GM04504 (cell line): ENCODE data around the gene CSMD2.

Source experiments
- DNase-seq: peaks from one replicate; pipeline ENCODE4 v3.0.0-alpha.2; 2012; ENCODE audit warnings: low read depth

The CSMD2 gene

DNA sequence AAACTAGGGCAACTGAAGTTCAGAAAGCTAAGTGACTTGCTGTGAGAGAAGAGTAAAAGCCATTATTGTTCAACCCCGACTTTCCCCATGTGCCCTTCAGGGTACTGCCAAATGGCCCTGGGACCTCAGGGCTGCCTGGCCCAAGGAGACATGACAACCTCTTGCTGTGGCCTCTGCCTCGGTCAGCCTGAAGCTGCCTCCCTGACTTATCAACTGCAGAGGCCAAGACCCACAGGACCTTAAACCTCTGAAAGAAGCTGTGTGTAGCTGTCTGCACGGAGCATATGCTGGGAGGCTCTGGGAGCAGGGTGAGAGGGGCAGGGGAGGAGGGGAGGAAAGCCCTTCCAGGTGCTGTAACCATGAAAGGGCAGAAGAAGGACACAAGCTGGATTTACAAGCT is 265.3 kb downstream of the CSMD2 start:
- no peak for DNase-seq

DNA sequence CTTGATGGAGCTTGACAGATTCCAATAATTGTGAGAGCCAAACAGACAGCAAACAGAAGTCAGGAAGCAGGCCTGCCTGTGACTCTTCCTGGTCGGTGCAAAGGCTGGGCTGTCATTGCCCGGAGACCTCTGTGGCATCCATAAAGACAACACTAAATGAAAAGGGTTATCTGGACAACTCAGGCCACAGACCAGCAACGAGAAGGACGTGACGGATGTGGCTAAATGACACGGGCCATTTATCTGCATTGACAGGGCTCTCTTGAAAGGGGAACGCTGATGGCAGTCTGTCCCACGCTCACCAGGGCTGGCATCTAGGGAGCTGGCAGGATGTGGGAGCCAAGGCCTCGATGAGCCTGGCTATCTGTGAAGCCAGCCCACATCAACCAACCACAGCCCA is 266.1 kb downstream of the CSMD2 start:
- DNase-seq: no peak

DNA sequence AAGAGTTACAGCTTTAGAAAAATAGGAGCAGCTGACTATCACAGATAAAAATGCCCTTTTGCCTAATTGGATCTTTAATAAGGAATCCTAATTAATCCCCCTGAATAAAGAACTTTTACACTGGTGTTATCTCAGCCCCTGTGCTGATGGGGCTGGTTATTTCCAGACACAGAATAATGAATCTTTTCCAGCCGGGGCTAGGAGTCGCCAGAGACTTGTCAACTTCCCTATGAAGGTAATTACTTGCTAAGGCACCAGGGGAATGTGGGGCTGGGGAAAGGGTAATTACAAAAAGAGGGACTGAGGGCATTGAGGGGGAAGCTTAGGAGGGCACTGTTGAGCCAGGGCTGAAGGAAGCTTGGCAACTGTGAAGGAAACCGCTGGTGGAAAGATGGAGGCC is 266.6 kb downstream of the CSMD2 start:
- no peak for DNase-seq

DNA sequence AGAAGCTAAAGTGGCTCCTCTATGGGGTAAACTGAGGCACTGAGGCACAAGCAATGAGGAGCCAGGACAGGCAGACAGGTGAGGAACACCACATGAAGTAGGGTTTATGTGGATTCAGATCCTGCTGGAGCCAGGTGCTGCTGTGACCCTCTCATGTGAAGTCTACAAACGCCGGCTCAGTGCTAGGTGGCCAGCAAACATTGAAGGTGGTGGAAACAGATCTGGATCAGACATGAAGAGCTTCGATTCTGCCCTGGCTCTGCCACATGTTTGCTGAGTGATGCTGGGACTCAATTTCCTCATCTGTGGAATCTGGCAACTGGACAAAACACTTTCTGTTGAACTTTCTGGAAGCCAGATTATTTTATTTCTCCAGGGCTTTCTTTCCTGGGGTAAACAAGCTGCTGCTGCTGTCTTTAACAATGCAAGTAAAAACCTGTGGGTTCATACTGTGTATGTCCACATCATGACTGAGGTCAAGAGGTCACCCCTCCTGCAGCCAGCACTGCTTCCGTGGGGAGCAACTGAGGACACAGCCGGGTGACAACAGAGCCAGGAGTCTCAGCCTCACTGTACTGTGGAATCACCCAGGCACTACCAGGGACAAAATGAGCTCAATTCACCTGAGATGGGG is 267.8 kb downstream of the CSMD2 start:
- no peak for DNase-seq

DNA sequence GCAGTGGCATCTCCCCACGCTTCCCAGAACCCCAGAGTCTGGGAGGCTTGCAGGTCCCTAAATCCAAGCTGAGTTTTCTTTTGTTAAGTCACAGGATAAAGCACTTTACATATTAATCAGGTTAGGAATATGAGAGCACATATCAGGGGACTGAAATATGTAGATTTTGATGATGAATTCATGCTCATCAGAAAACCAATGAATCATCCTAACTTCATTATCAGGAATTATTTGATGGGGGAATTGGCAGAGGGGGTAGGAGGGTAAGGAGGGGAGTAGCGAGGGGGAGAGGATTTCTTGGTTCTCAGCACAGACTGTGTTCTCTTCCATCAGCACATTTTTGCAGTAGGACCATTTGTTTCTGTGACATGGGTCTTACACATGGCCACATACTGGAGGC is 269.1 kb downstream of the CSMD2 start:
- no peak for DNase-seq

DNA sequence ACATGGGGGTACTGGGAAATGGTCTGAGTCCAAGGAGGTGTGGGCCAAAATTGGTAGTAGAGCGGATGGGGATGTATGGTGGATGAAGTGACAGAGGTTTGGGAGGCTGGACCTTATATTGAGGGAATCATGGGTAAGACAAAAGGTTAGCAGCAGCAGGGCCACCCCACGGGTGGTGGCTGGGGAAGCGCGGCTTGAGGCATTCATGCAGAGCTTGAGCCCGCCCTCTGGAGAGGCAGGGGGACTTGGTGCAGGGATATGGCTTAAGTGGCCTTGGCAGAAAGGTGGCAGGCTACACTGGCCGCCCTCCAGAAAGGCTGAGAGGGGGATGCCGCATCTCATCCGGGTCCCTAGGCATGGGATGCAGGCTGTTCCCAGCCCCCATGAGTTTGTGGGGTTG is 269.6 kb downstream of the CSMD2 start:
- DNase-seq: no peak

DNA sequence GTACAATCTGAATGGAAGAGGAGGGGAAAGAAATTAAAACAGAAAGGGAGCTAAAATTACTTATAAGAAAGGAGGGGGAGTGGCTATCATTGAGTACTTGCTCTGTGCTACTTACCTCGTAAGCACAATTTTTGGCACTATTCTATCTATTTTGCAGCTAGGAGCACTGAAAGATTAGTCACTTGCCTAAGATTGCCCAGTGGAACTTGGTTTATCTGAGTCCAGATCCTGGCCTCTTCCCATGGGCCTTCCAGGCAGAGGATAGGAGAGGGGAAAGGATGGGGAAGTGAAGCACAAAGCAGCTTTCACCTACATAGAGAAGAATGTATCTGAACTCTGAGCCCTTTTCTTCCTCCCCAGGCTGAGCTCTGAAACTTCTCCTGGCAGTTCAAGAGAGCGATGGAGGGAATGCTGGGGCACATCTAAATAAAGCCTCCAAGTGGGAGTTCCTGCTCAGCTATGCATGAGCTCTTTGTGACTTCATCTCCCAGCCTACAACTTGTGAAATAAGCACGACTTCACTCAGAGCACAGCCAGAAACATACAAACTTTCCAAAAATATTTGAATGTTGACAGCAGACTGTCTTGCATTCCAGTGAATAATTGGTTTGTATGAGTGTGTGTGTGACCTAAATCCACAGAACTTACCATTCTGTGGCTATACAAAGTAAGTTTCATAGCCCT is 271.7 kb downstream of the CSMD2 start:
- peak; percentile 30 for DNase-seq

DNA sequence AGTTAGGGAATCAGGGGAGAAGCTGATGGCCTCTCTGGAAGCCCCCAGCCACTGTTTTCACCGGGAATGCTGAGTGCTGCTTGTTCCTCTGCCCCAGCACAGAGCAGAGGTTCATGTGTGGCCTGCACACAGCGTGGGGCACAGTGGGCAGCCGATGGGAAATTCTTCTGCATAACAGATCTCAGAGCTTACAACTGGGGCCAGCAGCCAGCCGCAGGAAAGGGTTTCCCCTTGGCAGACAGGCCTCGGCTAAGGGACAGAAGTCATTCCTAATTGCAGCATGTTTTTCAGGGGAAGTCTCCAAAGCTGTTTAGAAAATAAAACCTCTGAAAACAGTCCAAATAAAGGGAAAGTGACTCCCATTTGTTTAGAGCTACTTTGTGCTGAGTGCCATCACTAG is 278.5 kb downstream of the CSMD2 start:
- DNase-seq: no peak

DNA sequence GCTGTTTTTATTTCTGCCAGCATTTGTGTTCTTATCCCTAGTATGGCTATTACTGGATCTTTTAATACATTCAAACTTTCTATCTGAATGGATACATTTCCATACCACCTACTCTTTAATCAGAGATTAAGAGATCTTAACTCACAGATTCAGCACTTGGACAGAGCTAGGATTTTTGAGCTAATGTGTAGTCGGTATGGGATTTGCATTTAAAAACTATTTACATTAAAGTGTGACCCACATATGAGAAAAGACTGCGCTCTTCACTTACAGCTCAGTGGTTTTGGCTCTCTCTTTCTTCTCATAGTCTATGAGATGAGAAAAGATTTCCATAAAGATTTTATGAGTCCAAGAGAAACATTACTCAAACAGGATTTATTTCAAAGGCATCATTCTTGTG is 284.7 kb downstream of the CSMD2 start:
- no peak for DNase-seq

DNA sequence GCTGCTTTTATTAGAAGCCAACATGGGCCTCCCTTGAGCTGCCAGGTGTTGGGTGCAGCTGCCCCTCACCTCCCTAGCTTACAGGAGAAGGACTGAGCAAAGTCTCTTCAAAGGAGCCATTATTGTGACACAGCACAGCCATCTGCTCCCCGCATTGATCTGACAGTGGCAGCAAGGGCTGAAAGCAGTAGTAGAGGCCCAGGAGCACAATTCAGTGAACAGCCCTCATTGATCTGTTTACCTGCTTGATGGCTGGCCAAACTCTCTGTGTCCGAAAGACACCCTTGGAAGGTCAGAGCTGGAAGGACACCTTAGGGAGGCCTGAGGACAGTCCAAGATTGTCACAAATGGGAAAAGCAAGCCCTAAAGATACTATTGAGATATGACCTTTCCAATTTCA is 286.6 kb downstream of the CSMD2 start:
- DNase-seq: no peak

DNA sequence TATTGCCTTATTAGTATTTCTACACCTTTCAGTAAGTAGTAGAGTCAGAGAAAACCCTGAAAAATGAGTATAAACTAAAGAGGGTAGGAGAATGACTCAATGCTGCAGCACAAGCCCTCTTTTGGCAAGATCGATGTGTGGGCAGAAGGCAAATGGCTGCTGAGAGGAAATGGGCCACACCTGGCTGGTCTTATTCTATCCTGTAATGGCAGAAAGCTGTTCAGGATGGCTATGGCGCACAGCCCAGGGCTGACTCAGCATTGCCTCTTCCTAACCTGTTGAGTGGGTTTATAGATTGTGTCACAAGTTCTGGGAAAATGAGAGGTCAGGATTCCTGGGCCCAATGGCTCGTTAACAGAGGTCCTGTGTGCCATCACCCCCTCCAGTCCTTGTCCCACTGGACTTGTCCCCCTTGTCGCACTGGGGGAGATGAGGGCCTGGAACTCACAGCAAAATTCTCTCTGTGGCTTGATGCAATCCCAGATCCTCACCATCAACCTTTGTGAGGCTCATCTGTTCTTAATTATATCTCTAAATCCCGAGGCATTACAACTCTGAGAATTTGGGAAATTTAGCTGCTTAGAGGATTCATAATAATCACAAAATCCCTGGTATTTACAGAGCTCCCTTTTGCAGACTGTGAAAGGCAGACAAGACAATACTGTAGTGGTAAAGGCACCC is 287.9 kb downstream of the CSMD2 start:
- peak; percentile 31 for DNase-seq

DNA sequence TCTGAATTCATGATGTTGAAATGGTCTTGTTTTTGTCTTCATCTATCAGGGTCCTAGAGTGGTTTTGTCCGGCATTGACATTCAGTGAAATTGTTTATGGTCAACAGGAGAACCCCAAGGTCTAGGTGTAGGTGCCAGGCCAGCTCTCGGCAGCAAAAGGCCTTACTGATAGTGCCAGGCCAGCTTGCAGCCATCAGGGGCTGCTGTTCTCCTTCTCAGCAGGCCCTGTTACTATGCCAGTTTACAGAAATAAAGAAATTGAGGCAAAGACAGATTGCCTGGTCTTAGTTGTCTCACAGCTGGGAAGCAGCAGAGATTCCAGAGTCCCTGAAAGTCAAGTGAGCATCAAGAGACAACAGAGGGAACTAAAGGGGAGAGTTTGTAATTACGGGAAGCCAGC is 289.2 kb downstream of the CSMD2 start:
- no peak for DNase-seq

DNA sequence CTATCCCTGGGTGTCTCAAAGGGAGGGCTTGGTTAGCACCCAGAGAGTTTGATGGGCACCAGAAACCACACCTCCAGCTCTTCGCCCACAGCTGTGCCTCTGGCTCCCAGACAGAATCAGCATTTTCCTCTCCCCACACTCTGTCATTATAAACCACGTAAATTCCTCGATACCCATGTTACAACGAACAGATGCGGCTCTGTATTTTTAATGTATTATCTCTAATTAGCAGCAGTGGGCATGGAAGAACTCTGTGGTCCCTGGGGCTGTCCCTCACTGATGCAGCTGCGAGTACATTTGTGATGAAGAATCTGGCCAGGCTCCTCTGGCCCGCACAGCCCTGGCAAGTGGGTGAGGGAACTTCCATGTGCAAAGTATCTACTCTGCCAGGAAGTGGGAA is 290.4 kb downstream of the CSMD2 start:
- DNase-seq: no peak

DNA sequence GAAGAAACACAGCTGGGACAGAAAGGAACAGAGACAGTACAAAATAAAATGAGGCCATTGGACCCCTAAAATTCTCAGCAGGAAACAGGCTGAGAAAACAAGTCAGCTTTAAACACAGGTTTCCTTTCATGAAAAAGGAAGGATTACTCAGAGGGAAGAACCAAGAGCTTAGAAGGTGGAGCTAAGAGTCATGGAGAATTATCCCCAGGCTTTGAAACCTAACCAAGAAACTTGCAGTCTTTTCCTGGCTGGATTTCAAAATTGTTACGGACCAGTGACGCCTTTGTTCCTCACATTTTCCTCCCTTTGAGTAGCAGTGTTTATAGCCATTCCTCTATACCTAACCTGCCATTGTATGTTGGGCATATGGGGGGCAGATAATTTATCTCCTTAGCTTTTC is 292.3 kb downstream of the CSMD2 start:
- no peak for DNase-seq

DNA sequence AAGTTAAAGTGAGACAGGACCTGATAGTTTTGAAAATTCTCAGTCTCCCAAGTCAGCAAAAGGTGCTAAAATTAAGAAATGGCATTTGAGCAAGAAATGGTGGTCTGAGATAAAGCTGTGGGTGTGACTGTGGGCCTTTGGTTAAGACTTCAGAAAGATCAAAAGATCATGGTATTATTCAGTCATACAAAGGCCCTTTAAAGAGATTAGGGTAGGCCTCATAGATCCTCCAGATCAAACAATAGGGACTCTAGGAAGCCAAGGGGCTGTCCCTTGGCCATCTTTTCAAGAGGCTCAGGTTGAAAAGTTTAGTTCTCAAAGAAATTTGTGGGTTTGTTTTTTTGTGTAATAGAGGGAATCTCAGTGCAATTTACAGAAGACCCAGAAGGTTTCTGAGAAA is 292.8 kb downstream of the CSMD2 start:
- DNase-seq: no peak

DNA sequence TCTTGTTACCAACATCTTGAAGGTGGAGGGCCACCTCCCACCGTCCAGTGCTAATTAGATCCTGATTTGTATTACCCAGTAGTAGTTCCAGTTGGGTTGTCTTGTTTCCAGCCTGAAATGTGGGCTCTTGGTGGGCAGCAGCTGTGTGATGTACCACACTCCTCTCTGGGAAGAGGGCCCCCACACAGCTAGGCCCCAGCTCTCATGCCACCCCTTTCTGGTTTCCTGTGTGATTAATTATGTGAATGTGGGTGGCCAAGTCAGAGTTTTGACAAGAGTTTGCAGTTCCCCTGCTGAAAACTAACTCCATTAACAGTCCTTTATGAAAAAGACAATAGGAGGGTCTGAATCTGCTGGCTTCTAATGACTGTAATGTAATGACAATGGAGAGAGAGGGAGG is 297.3 kb downstream of the CSMD2 start:
- DNase-seq: no peak

DNA sequence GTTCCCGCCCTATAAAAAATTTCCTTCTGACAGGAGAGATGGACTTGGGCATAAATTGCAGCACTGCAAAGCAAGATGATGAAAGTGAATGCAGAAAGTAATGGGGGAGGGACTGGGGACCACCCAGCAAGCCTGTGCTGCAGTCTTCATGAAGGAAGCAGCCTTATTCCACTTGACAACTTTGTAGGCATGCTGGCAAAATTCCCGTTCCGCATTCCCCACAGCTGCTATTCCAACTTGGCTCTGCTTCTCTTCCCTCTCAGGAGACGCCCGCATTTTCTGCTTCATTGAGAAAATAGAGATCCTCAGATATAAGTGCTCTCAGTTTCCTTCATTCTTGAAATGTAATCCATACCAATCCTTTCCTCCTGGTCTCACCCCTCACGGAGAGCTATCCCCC is 298.7 kb downstream of the CSMD2 start:
- DNase-seq: no peak

DNA sequence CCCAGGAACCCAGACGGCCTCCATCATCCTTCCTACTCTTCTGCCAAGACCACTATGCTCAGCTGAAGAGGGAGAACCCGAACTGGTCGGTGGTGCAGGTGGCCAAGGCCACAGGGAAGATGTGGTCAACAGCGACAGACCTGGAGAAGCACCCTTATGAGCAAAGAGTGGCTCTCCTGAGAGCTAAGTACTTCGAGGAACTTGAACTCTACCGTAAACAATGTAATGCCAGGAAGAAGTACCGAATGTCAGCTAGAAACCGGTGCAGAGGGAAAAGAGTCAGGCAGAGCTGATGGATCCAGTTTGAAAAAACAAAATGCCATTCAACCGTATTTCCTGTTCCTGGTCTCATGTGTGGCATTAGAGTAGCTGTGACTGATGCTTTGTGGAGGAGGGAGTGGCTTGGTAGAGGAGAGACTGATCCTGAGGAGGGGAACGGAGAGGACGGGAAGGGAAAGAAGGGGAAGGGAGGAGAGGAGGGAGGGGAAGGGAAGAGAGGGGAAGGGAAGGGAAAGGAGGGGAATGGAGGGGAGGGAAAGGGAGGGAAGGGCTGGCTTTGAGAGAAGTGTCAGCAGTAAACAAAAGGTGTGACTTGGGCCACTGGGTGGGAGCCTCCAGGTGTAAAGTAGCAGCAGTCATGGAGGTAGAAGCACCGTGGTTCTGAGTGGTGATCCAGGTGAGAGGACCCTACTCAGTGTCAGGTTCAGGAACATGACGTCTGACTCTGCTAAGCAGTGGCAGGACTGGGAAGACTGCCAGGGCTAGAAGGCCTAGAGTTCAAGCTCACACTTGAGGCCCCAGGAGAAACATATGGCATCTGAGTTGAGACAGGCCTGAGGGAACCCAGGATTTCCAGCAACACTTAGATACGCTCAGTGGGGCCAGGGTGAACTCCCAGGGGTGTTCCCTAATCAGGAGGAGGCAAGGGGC is 300.3 kb downstream of the CSMD2 start:
- no peak for DNase-seq

DNA sequence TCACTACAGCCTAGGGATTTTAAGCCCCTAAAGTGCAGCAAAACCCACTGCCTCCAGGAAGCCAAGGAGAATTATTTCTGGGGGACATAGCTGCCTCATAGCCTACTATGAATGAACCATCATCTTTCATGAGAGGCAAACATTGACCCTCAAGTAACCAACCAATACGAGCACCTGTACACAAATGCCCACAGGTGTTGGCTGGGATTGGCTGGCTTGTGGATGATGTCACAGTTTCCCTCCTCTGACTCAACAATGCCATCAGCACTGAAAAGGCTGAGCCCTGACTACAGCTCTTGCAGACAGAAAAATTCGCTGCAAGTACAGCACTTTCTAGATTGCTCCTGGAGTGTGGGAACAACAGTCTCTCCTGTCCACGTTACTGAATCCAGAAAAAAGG is 301.3 kb downstream of the CSMD2 start, which contains the start of gene HMGB4:
Gene HMGB4, plus strand, starts transcription at position 301 of the 400 bp plus-strand sequence. CDS start 113 bp downstream, outside the sequence.
- DNase-seq: no peak

DNA sequence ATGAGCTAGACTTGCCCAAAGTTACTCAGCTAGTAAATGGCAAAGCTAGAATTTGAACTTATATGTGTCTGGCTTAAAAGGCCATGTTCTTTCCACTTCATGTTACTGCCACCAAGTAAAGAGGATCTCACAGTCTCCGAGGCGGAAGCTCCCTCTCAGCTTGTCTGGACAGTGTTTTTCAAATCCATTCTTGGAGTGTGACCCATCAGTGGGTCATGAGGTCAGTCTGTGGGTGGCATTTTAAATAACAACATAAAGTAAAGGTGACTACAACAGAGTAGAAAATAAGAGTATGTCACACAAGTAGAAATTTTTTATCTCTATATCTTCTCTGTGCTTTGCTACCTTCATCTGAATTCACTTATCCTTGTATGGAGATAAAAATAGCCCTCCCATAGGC is 304.4 kb downstream of the CSMD2 start:
- no peak for DNase-seq

DNA sequence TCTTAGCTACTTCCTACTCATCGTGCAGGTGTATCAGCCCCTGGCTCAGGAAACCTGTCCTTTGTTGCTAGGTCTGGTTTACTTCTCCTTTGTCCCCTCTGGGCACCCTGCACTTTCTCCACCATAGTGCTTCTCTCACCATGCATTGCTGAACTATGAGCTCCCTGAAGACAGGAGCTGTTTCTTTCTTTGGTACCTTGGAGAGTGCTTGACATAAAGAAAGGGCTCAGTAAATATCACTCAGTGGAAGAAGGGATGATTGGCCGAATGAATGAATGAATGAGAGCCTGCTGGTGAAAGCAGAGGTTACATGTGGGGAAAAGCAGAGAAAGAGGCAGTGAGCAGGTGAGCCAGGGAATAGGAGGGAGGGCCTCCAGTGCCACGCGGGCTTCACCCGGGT is 310.9 kb downstream of the CSMD2 start:
- DNase-seq: no peak

DNA sequence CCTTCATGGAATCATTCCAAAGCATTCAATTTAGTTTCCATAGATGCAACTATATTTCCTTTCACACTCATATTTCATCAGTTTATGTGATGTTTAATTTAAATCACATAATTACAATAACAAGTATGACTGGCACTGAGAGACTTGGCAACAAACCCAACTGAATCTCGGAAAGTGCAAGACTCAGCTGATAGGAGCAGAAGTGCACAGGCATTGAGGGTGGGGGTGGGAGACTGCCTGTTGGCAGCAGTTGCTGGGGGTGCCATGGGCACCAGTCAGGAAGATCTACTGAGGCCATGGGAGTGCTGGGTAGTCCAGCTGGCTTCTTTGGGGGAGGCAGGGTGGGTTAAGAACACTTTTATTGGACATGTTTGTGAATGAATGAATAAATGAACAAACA is 311.6 kb downstream of the CSMD2 start:
- no peak for DNase-seq
